GM21529 (cell line): ENCODE measurements around the gene PTHLH.

ENCODE experiments used
- ATAC-seq: cut with Tn5 transposase; IDR thresholded peaks from one replicate; pipeline ENCODE4 v1.9.1; 2021; ENCODE audit not compliant: unreplicated experiment

PTHLH gene

DNA sequence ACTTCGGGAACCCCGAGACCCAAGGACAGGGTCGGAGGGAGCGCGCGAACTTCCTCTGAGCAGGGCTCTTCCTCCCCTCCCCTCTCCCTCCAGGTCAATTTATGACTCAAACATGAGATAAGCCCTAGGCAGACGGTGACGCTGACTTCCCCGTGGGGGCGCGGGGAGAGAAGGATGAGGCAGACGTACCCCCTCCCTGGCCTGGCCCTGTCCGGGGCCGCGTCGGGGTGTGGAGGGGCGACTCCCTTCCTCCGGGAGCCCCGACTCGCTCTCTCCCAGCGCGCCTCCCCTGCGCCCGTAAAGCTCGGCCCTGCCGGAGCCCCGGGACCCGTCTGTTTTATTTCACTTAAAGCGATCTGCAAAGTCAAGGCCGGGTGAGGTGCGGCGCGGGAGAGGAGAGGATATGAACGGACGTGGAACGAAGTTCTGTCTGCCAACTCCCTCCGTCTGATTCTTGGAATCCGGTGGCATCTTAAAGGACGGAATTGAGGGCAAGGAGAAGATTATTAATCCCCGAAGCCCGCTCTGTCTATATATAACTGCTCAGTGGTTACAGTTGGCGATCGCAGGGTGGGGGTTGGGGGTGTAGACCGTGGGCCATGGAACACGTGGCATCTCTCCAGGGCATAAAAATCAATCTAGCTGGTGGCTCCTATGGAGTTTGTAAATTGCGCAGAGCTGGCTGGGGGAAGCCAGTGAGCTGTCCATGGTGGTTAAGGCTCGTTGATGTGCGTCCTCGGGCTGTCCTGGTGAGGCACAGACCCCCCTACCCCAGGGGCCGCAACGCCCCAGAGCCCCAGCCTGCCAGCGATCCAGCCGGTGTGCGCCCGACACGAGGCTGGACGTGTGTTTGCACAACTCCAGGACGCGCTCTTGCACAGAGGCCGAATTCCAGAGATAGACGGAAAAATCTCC lies 2.9 kb upstream of the PTHLH start:
- ATAC-seq, result no peak

DNA sequence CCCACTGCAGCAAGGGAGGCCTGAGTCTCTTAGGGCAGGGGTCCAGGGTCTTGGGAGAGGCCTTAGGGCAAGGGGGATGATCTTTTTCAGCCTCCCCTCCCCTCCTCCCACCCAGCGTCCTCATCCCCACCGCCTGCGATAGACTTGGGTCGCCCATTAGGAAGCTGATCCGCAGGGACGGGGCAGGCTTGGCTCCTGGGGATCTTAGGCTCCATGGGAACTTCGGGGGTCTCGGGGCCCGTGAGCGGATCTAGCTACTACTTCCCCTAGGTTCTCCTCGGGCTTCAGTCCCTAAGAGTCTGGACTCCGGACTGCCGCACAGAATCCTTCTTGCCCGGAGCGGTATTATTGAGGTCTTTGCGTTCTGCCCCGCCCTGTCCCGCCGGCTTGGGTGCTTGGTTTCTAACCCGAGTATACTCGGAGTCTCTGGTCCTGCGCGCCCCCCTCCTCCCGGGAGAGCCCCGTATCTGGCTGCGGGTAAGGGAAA lies 2.2 kb upstream of the PTHLH start:
- ATAC-seq, result no peak

DNA sequence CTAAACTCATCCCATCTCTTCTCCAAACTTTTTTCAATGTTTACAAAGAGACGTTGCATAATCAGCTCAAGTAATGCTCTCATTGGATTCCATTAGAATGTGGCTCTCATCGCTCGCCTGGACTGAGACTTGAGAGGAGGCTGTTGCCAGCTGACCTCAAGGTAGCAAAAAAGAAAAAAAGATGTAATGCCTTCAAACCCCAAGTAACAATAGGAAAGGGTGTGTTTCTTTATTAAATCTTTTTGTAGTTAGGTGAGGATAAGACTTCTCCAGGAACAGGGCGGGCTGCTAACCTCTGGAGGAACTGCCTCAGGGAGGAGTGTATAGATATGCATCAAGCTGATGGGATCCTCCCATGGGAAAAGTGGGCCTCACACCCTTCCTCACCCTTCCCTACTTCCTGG lies 956 bp upstream of the PTHLH start:
- no peak for ATAC-seq

DNA sequence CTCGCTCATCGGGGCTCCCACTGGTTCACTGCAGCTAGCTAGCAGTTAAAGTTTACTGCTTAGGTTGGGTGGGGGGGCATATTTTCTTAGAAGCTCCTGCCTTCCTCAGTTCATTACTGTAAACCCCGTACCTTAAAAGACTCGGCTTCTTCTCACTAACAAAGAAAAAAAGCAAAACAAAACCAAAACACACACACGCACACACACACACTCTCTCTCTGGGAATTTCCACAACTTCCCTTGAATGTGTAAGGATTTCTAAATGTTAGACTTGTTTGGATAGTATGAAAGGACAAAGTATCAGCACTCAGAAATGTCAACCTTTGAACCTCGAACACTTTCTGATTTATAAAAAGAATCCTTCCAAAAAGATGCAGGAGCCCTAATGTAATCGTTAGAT lies 927 bp downstream of the PTHLH start:
- no peak for ATAC-seq

DNA sequence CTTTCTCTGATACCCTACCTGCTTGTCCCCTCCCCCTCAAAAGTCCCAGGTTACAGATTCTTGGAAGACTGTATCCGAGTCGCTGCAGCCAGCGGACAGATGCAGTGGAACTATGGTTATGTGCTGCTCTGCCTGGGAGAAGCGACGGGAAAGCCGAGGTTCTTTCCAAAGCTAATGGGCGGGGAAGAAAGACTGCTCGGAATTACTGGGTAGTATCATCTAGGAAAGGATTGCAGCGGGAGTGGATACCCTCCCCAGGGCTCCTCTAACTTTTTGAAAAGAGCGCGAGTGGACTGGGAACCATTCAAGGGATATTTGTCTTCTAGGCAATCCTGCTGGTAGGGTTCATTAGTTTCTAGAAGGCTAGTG lies 1.4 kb downstream of the PTHLH start:
- no peak for ATAC-seq

DNA sequence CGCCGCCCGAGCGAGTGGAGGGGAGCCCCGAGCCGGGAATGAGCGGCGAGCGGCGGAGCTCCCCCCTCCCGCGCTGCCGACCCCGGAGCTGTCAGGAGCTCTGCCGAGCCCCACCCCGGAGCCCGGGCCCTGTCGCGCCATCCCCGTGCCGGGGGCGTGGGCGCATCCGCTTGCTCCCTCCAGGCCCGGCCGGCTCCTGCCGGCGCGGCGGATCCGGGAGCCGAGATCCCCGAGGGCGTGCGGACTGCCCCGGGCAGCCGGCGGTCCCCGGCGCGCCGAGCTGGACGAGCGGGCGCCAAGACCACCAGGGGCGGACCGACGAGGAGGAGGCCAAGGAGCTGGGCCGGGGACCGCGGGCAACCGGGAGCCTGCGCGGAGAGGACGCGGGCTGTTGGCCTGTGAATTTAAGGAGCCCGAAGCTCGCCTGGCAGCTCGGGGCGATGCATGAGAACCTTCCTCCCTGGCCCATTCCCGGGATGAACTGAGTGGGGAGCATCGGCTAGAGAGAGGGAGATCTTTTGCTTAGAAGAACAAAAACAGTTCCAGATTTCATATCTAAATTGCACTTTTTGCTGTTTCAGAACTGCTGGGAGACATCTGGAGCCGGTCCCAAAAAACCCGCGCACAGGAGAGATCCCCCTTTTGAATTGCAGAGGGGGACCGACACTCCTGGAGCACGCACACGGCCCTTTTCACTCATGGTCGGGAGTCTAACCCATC lies 2.0 kb downstream of the PTHLH start:
- ATAC-seq, result peak; percentile 24

DNA sequence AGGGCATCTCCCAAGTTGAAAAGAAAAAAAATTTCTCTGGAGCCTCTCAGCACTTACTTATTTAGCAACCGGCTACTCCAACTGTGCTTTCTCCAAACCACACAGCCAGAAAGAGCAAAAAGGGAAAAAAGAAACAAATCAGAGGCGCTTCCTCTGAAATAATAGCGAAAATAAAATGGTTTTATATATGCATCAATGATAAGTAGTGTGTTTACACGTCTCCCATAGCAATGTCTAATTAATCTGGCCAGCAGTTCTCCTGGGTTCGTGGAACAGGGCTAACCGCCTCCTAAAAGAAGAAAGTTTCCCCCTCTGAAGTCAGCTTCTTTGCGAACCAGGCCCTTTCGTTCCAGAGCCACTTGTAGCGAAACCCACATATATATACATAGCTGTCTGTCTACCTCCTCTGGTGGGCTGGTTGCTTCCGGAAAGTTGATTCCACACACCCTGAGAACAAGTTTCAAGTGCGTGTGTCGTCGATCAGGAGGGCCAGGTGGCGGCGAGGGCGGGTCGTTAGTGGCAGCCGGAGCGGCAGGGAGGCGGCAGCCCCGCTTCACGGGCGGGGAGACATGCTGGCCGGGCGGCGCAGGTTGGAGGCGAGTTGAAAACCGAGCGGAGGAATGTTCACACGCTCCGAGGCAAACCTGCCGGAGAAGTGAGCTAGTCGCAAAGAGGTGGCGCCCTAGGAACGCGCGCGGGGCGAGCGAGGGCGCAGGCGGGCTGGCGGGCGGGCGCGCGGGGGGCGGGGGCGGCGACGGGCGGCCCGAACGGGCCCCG lies 2.7 kb downstream of the PTHLH start:
- peak; percentile 87 for ATAC-seq

DNA sequence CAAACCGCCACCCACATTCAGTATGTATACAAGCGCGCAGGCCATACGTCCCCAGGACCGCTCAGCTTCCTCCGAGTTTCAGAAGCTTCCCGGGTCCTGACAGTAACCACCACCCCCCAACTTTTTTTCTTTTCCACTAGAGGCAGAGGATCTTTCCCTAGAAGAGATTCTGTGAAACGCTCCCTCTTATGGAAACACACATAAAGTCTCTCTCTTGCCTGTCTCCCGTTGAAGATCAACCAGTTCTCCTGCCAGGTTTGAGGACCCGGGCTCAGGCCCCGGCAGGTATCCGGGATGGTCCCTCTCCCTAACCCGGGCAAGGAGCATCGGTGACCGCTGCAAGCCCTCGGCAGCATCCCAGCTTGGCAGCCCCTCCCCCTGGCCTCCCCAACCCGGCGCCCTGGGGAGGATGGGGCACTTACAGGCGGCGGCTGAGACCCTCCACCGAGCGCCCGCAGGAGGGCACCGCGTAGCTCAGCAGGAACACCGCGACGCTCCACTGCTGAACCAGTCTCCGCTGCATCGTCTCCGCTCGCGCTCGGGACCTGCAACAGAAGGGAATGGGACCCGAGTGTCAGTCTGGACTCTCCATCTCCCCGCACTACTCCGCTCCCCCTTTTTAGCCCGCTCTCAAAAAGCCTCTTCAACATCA lies 3.4 kb downstream of the PTHLH start:
- ATAC-seq, result no peak

DNA sequence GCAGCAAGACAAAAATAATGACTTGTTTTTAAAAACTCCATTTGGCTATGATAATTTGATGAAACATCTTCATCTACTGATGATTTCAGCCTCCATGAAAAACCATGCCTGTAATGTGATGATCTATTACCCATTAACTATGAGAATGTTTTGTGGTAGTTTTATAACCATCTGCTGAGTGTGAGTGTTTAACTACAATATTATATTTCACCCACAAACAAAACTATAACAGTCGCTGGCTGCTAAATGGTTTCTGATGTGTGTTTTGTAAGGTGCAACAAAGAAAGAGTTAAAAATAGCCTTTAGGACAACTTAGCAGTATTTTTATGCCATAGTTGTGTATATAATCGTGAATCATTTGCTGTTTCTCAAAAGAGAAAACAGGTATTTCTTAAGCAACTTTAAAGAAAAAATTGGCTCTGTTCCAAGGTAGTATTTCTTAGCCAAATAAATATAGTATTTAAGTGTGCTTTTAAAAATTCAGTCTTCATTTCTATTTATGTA lies 4.9 kb downstream of the PTHLH start:
- ATAC-seq, result no peak

DNA sequence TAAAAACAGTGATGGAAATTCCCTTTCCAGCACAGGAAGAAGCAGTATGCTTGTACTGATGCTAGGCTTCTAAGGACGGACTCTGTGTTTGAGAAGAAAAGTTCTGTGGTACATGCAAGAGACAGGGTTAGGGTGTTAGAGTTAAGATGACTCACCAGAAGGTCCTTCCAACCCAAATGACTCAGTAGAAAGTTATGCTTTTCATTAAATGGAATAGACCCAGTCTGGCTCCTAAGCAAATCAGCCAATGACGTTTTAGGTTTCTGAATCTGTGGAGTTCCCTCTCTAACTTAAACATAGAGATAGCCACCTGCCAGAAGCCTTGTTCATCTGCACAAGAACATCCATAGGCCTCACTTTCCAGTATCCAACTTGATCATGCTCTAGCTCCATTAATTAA lies 5.7 kb downstream of the PTHLH start:
- no peak for ATAC-seq

DNA sequence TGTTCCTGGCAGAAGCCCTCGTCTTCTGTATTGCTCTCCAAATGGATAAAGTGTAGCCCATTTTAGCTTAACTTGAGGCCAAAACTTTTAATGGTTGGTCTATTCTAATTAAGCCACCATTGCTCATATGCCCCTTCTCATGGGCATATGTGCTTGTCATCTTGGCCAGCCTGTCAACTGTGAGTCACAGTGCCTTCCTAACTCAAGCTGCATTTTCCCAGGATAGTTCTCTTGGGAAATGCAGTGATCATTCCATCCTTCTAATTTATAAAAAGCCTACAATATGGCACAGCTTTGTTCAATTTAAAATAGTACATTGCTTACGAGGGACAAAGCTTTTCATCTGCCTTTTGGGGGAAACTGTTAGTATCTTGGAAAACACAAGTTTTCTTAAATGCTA lies 6.6 kb downstream of the PTHLH start:
- no peak for ATAC-seq

DNA sequence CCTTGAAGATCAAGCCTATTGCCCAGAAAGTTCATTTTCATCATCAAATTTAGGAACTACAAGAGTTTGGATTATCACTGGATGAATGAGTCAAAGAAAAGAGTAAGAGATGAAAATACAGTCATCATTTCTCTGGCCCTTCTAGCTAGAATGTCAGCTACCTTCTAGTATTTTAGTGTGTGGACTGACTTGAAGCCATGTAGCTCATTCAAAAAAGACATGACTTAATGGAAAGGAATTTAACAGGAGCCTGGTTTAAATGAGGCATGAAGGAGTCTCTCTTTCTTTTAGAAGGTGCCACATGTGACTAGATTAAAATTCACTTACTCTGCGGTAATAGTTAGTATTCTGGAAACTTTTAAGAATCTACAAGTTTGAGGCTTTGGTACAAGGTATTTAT lies 7.1 kb downstream of the PTHLH start:
- ATAC-seq, result no peak

DNA sequence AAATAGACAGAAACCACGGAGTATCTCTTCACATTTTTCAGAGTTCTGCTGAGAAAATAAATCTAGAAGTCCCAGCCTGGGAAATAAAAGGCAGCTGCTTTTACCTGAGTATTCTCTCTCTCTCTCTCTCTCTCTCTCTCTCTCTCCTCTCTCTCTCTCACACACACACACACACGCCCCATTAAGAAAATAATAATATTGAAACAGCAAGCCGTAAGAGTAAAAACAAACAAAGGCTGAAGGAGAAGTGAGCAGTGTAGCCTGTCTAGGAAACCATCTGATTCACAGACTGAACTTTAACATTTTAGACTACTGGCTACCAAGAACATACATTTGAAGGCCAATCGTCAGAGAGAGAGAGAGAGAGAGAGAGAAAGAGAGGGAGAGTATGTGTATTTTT lies 8.4 kb downstream of the PTHLH start:
- ATAC-seq, result no peak

DNA sequence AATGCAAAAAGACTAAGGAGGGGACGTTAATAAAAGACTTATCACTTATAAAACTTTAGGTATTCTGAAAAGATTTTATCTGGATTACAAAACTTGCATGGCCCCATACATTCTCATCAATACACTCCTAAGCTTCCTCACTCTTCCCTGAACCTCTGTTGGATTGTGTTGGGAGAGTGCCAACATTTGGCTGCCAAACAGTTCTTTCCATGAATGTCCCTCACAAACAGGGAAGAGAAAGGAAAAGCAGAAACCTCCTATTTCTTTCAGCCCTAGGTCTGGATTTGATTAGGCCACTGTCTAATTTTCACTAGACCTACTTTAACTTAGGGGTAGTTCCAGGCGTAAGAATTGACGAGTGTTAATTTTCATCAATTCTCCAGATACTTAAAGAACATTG lies 11.7 kb downstream of the PTHLH start:
- no peak for ATAC-seq

DNA sequence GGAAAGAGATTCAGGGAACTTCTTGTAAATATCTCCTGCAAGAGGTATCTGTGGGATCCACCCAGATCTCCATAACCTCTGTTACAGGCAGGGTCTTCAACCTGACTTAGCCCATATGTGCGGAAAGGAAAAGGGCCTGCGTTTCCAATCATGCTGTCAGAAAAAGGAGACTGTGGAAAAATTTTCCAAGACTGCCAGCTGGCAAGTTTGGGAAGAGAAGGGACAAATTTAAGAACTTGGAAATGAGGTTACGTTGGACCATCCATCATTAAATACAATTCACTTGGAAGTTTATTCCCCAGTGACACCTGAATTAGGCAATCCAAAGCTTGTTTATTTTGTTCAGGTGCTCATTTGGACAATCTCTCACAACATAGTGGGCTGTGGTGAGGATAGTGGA lies 13.9 kb downstream of the PTHLH start:
- no peak for ATAC-seq

DNA sequence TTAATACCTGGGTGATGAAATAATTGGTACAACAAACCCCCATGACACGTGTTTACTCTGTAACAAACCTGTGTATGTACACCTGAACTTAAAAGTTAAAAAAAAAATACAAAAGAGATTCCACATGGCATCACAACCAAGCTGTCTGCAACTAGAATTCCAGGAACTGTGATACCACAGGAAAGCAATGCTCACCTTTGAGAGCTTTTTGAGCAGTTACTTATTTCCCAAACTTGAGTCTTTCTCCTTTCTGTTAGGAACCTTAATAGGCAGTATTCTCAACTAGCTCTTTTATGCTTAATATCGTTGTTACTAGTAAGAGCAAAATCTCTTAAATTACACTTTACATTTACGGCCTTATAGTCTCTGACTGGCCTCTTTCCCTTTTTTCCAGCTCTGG lies 15.2 kb downstream of the PTHLH start:
- no peak for ATAC-seq

DNA sequence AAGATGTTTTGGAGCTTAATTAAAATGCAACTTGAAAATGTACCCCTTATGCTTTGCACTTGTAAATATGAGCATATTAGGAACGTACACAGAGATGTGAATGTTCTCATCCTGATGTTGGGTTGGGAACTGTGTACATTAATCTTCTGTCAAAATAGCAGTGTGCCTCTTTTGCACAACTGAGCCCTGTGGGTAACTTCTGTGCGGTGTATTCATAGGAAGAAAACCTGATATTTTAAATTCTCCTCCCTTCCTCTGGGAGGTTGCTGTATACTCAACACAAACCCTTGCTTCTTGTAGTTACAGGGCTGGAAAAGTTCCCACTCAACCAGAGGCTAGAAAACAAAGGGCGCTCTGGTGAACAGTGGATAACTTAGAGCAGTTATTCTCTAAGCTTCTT lies 18.7 kb downstream of the PTHLH start:
- no peak for ATAC-seq

DNA sequence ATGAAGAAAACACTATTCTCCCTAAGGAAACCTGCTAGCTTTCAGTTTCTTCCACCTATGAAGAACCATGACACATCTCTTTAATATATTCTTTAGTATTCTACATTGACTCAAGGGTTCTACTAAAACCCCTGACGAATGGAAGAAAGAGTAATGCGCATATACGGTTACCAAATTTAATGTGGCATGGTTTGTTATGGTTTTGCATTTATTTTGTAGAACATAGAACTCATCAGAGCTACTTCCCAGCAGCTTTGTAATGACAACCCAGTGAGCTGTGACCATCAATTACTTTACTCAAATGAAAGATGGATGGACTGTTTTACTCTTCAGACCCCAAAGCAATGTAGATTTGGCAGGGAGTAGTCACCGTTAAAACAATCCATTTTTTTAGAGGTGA lies 19.2 kb downstream of the PTHLH start:
- ATAC-seq, result no peak

DNA sequence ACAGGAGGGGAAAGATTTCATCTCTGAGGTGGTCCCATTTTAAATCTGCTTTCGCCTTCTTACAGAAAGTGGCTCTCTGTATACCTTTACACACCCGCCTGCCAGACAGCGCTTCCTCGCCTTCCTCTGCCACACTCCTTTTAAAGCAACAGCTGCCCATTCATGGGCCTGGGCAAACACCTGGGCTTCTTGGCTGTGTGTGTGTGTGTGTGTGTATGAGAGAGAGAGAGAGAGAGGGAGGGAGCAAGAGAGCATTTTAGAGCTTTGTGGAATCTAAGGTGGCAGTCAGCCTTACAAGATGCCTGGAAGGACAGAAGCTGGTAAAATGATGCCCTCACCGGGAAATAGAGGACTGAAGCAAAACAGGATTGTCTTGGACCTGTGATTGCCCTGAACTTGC lies 20.0 kb downstream of the PTHLH start:
- no peak for ATAC-seq

DNA sequence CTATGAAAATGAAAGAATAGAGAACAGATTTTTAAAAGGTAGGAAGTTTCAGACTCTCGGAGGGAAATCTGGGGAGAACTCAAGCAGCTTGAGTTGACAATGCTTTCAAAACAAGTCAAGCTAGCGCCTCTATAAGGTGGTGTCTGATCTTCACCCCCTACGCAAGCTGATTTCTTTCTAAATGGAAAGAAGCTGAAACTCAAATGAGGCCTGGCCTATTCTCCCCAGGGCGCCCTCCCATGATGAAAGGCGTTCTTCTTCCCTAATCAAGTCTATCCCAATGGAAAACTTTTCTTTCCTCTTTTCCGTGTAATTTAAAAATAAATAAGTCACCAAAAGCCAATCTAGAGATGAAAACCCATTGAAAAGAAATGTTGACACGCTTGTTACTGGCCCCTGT lies 20.6 kb downstream of the PTHLH start:
- ATAC-seq, result no peak

DNA sequence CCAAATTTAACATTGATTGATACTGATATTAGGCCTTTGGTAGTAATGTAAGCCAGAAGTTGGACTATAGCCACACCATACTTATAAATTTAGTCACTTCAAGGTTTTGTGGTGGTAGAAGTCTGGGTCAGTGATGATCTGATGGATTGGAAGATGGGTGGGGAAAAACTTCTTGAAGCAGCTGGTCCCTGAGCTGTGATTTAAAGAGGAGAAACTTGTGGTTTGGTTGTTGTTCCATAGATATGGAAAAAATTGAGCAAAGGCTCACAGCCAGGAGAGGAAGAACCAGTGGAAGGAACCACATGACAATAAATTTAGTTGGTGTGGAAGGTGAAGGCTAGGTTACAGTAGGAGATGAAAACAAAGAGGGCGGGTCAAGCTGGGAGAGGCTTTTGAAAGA lies 26.1 kb downstream of the PTHLH start:
- no peak for ATAC-seq
